Measurements from ENCODE around the gene RNU6-9.

Gene RNU6-9

DNA sequence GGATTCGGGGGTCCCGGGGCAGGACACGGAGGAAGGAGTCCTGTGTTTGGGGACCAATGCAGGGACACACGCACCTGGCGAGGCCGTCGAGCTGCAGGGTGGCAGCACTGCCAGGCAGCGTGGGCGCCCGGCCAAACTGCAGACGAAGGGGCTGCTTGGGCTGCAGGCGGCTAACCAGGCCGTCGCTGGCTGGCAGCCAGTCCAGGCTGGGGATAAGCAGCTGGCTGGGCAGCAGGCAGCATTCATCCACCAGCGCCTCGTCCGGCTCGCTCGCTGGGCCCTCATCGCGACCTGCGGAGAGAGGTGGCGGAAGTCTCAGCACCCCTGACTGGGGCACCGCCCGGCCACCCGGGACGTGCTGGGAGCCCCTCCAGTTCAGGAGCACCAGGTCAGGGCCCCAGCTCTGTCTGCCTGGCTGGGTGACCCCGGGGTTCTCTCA, 22.3 kb upstream of the RNU6-9 start:
- Histone ChIP-seq H3K4me3 (ENCODE audit: low read depth, low read length) (no peak overlapping the region), H3K27ac (no peak overlapping the region), H3K36me3 (peaks cover 67% of the 10 kb centered on the region), H3K27me3 (ENCODE audit: insufficient read depth, low read depth, severe bottlenecking) (no peaks in the 10 kb centered on the region), H3K9me3 (ENCODE audit: severe bottlenecking) (no peaks in the 10 kb centered on the region)
- TF ChIP-seq, protein P1, sequence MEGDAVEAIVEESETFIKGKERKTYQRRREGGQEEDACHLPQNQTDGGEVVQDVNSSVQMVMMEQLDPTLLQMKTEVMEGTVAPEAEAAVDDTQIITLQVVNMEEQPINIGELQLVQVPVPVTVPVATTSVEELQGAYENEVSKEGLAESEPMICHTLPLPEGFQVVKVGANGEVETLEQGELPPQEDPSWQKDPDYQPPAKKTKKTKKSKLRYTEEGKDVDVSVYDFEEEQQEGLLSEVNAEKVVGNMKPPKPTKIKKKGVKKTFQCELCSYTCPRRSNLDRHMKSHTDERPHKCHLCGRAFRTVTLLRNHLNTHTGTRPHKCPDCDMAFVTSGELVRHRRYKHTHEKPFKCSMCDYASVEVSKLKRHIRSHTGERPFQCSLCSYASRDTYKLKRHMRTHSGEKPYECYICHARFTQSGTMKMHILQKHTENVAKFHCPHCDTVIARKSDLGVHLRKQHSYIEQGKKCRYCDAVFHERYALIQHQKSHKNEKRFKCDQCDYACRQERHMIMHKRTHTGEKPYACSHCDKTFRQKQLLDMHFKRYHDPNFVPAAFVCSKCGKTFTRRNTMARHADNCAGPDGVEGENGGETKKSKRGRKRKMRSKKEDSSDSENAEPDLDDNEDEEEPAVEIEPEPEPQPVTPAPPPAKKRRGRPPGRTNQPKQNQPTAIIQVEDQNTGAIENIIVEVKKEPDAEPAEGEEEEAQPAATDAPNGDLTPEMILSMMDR (IDR thresholded peaks at IDR 0.05; ENCODE audit: low read depth, low read length): no peak
- no peak for DNase-seq

DNA sequence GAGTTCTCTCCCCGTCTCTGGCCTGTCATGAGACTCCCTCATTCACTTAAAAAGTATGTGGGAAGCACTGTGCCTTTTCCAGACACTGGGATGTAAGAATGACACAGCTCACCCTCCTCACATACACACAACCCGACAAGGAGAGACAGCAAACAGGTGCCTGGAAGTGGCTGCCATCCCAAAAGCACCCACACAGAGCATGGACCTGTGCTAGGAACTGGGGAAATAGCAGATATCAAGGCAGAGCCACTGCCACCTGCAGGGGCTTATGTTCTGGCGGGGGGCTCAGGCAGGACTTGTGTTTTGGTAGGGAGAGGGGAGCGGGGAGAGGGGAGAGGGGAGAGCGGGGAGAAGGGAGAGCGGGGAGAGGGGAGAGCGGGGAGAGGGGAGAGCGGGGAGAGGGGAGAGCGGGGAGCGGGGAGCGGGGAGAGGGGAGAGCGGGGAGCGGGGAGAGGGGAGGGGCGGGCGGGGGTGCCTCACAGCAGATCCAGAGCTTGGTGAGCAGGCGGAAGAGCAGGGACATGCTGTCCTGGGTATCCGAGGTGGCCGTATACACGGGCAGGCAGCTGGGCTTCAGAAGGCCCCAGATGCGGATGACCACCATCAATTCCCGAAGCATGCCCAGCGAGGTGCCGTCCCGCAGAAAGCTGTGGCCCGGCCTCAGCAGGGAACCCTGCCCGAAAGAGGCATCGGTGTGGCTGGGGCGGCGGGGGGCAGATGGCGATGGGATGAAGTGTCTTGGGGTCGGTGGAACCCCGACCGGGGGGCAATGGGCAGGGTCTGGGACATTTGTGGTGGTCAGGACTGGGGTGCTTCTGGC, 21.6 kb upstream of the RNU6-9 start:
- no peak overlapping the region for H3K4me3 ChIP-seq (ENCODE audit: low read depth, low read length)
- peak overlapping the region; percentile 29; the same call in 1 of the 2 replicates for H3K27ac ChIP-seq

DNA sequence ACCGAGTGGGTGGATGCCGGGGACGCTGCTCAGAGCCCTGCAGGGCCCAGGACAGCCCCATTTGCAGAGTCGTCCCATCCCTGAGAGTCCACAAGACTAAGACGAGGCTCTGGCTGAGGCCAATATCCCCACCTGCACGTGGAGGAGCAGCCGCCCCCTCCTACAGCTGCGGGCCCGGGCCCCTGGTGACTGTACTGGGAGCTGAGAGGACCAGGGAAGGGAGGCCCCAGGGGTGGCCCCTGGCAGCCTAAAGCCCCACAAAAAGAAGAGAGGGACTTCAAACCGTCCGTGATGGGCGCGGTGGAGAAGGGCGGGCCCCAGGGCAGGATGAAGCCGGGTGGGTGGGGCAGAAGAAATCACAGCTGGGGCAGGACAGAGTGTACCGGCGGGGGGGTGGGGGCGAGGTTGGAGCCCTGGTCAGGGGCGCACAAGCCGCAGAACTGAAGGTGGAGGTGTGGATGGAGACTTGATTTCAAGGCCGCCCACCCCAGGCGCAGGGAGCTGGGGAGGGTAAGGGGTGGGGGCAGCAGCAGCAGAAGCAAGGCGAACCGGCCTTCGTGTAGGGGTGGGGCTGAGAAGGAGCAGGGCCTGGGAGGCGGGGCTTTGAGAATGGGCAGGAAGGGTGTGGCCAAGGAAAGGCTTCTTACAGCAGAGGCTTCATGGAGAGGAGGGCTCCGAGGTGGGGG, 20.9 kb upstream of the RNU6-9 start:
- DNase-seq: peak; percentile 74
- peaks cover 74% of the 10 kb centered on the region for H3K36me3 ChIP-seq
- no peaks in the 10 kb centered on the region for H3K9me3 ChIP-seq (ENCODE audit: severe bottlenecking)
- no peaks in the 10 kb centered on the region for H3K27me3 ChIP-seq (ENCODE audit: insufficient read depth, low read depth, severe bottlenecking)
- no peak overlapping the region for H3K4me3 ChIP-seq (ENCODE audit: low read depth, low read length)
- TF ChIP-seq, protein P1 (IDR thresholded peaks at IDR 0.05; ENCODE audit: low read depth, low read length): no peak
- H3K27ac ChIP-seq: peak overlapping the region; percentile 29; the same call in 1 of the 2 replicates

More for the DNA sequence above, 21.6 kb upstream of the RNU6-9 start:
- no peak for DNase-seq
- TF ChIP-seq, protein P1 (IDR thresholded peaks at IDR 0.05; ENCODE audit: low read depth, low read length): no peak
- peaks cover 70% of the 10 kb centered on the region for H3K36me3 ChIP-seq
- H3K27me3 ChIP-seq (ENCODE audit: insufficient read depth, low read depth, severe bottlenecking): no peaks in the 10 kb centered on the region
- H3K9me3 ChIP-seq (ENCODE audit: severe bottlenecking): no peaks in the 10 kb centered on the region

DNA sequence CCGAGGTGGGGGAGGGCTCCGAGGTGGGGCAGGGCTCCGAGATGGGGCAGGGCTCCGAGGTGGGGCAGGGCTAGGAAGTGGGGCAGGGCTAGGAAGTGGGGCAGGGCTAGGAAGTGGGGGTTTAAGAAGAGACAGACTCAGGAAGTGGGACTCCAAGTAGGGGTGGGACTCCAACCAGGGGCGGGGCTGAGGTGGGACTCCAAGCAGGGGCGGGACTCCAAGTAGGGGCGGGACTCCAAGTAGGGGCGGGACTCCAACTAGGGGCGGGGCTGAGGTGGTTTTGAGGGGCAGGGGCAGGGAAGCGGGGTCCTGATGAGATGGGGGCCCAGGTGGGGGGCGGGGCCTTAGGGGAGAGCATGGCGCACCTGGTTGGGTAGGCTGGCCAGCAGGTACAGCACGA, 20.2 kb upstream of the RNU6-9 start:
- no peaks in the 10 kb centered on the region for H3K27me3 ChIP-seq (ENCODE audit: insufficient read depth, low read depth, severe bottlenecking)
- H3K4me3 ChIP-seq (ENCODE audit: low read depth, low read length): no peak overlapping the region
- TF ChIP-seq, protein P1 (IDR thresholded peaks at IDR 0.05; ENCODE audit: low read depth, low read length): no peak
- no peaks in the 10 kb centered on the region for H3K9me3 ChIP-seq (ENCODE audit: severe bottlenecking)
- peak; percentile 74 for DNase-seq
- peaks cover 67% of the 10 kb centered on the region for H3K36me3 ChIP-seq
- H3K27ac ChIP-seq: no peak overlapping the region

DNA sequence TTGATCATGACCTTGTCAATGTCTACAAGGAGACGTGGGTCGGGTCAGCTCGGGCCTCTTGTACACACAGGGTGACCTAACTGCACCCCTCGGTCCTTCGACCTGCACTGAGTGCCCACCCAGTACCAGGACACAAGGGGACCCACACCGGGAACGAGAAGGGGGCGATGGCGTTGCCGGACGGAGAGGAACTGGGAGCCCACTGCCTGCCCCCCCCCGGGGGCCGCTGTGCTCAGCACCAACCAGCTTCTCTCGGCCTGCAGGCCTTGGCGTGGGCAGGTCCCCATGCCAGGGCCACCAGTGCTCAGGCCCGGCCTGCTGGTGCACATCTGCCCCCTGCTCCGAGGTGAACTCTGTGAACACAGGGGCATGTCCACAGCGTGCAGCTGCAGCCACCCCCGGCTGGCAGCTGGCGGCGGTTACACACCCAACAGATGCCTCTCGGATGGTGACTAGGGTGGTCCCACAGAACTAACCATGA, 19.7 kb upstream of the RNU6-9 start:
- Histone ChIP-seq H3K4me3 (ENCODE audit: low read depth, low read length) (no peak overlapping the region), H3K36me3 (peaks cover 62% of the 10 kb centered on the region), H3K27ac (no peak overlapping the region)

More for the DNA sequence above, 19.7 kb upstream of the RNU6-9 start:
- TF ChIP-seq, protein P1 (IDR thresholded peaks at IDR 0.05; ENCODE audit: low read depth, low read length): no peak
- DNase-seq: no peak
- no peaks in the 10 kb centered on the region for H3K9me3 ChIP-seq (ENCODE audit: severe bottlenecking)
- H3K27me3 ChIP-seq (ENCODE audit: insufficient read depth, low read depth, severe bottlenecking): no peaks in the 10 kb centered on the region
